K562 (cell line): ENCODE data around the gene ARID3A. TPM values are rescaled to one million over a fixed set of nuclear protein-coding genes. Genes with fewer than 3 reads are reported as not detected.

ENCODE experiments used
- BCL6 ChIP-seq: fragments of 250-450 bp; sonication (Bioruptor Pico); IDR thresholded peaks from 2 replicates; pipeline ENCODE4 v1.4.0; 2020
- BDP1 ChIP-seq: IDR thresholded peaks from 3 replicates; pipeline ENCODE4 v1.6.1; 2011; ENCODE audit not compliant: insufficient read length, insufficient read depth
- DNMT1 ChIP-seq: fragments of 450-650 bp; IDR thresholded peaks from 2 replicates; pipeline ENCODE4 v1.6.1; 2016; ENCODE audit warnings: antibody characterized with exemption, mild to moderate bottlenecking
- ELF1 ChIP-seq: fragments of 200-800 bp; sonication (Bioruptor generic); IDR thresholded peaks from 2 replicates; pipeline ENCODE4 v1.6.1; 2016; ENCODE audit warnings: missing genetic modification characterization, missing compliant biosample characterization
- HMGN3 ChIP-seq: IDR thresholded peaks from 2 replicates; pipeline ENCODE4 v1.6.1; 2011; ENCODE audit warnings: borderline replicate concordance, low read depth, mild to moderate bottlenecking, mixed read lengths, low read length; ENCODE audit not compliant: insufficient read length; ENCODE audit errors: extremely low read depth
- KDM5B ChIP-seq: fragments of 200-600 bp; sonication (generic); IDR thresholded peaks from 2 replicates; pipeline ENCODE4 v1.6.1; 2012; ENCODE audit warnings: low read depth, mild to moderate bottlenecking, moderate library complexity, low read length, control low read depth, inconsistent platforms; ENCODE audit not compliant: insufficient replicate concordance
- MTF1 ChIP-seq: fragments of 250-450 bp; sonication (Bioruptor Pico); IDR thresholded peaks from 2 replicates; pipeline ENCODE4 v1.9.0; 2021; ENCODE audit warnings: moderate library complexity, mild to moderate bottlenecking, inconsistent platforms, borderline replicate concordance
- NFE2L1 ChIP-seq: fragments of 450-650 bp; IDR thresholded peaks from 2 replicates; pipeline ENCODE4 v1.6.1; 2016; ENCODE audit warnings: missing genetic modification characterization, low read depth, mild to moderate bottlenecking, missing compliant biosample characterization, moderate library complexity, borderline replicate concordance
- PHF21A ChIP-seq: fragments of 450-650 bp; IDR thresholded peaks from 2 replicates; pipeline ENCODE4 v1.6.1; 2017; ENCODE audit warnings: low read depth, borderline replicate concordance
- POLR2A ChIP-seq: fragments of 450-650 bp; conservative IDR thresholded peaks from 2 replicates; pipeline ENCODE4 v1.6.1; 2016
- POLR2B ChIP-seq: fragments of 450-650 bp; IDR thresholded peaks from 2 replicates; pipeline ENCODE4 v1.6.1; 2018; ENCODE audit warnings: low read depth; ENCODE audit not compliant: partially characterized antibody
- POLR3G ChIP-seq: IDR thresholded peaks from 2 replicates; pipeline ENCODE4 v1.6.1; 2011; ENCODE audit not compliant: insufficient read length, insufficient replicate concordance; ENCODE audit errors: extremely low read depth
- RAD21 ChIP-seq, 2 experiments: fragments of 250-450 bp in 1 of 2; fragments of 450-650 bp in 1 of 2; sonication (Bioruptor Pico) in 1 of 2; formaldehyde crosslinking in 1 of 2; IDR thresholded peaks in 1 of 2; conservative IDR thresholded peaks in 1 of 2; 2 replicates each; pipeline versions ENCODE4 v1.4.0 to v1.8.0; 2020 to 2022; ENCODE audit warnings: mild to moderate bottlenecking in 2 of 2, moderate library complexity in 1 of 2
- SAP30 ChIP-seq: fragments of 200-600 bp; sonication (generic); IDR thresholded peaks from 2 replicates; pipeline ENCODE4 v1.6.1; 2012; ENCODE audit warnings: borderline replicate concordance, low read depth, mild to moderate bottlenecking, moderate library complexity, low read length, control low read depth, inconsistent platforms; ENCODE audit not compliant: insufficient read depth, poor library complexity, severe bottlenecking
- TEAD4 ChIP-seq, 2 experiments: sonication (generic) in 1 of 2; formaldehyde crosslinking in 1 of 2; IDR thresholded peaks; 2 replicates each; pipeline versions ENCODE4 v1.6.1 to v1.8.0; 2012 to 2022; ENCODE audit warnings: borderline replicate concordance in 1 of 2, inconsistent platforms in 1 of 2, low read length in 1 of 2, mild to moderate bottlenecking in 1 of 2, missing genetic modification reagents in 1 of 2
- XRCC4 ChIP-seq: IDR thresholded peaks from one replicate; pipeline ENCODE4 v1.6.1; 2011; ENCODE audit not compliant: insufficient read depth, insufficient read length; ENCODE audit errors: extremely low read depth
- ZKSCAN1 ChIP-seq: fragments of 150-350 bp; IDR thresholded peaks from 2 replicates; pipeline ENCODE4 v1.6.1; 2016; ENCODE audit warnings: low read depth, low read length
- ZNF174 ChIP-seq: fragments of 250-450 bp; sonication (Bioruptor Pico); IDR thresholded peaks from 2 replicates; pipeline ENCODE4 v1.4.0; 2020; ENCODE audit warnings: mild to moderate bottlenecking
- ZNF197 ChIP-seq: fragments of 200-800 bp; sonication (Bioruptor generic); IDR thresholded peaks from 2 replicates; pipeline ENCODE4 v1.6.1; 2016; ENCODE audit warnings: low read depth, missing genetic modification characterization, missing compliant biosample characterization
- ZNF263 ChIP-seq: sonication (generic); formaldehyde crosslinking; IDR thresholded peaks from 2 replicates; pipeline ENCODE4 v1.8.0; 2022; ENCODE audit warnings: mild to moderate bottlenecking, missing genetic modification reagents, borderline replicate concordance
- ZNF583 ChIP-seq: fragments of 250-450 bp; sonication (Bioruptor Pico); IDR thresholded peaks from 2 replicates; pipeline ENCODE4 v1.4.0; 2020
- ZNF589 ChIP-seq: fragments of 200-800 bp; sonication (Bioruptor generic); IDR thresholded peaks from 2 replicates; pipeline ENCODE4 v1.6.1; 2016; ENCODE audit warnings: low read depth, missing genetic modification characterization, missing compliant biosample characterization
- ZNF695 ChIP-seq: fragments of 450-650 bp; formaldehyde crosslinking; IDR thresholded peaks from 2 replicates; pipeline ENCODE4 v1.4.0; 2020; ENCODE audit warnings: mild to moderate bottlenecking, moderate library complexity
- polyA plus RNA-seq, 8 experiments: library from polyadenylated mRNA; depleted of rRNA in 4 of 8; stranded (reverse) in 5 of 8; unstranded in 3 of 8; fragments of >200 nt; fragmentation: Nextera tagmentation in 2 of 8; fragmentation: Illumina TruSeq in 1 of 8; extraction: Ambion mirVana in 2 of 8; extraction: Trizol in 1 of 8; gene quantifications; 2 replicates each; pipeline versions ENCODE4 v1.2.1 to v1.2.3, GENCODE V29; 2011 to 2014; ENCODE audit warnings: inconsistent platforms in 1 of 8, missing spikeins in 1 of 8
- total RNA-seq, 7 experiments: library from RNA; depleted of rRNA in 6 of 7; stranded (reverse); fragments of >200 nt in 6 of 7; fragmentation: Illumina TruSeq in 2 of 7; extraction: Trizol in 2 of 7; gene quantifications; 2 replicates each; pipeline versions ENCODE4 v1.2.1 to v1.2.3, GENCODE V29; 2011 to 2021; ENCODE audit warnings: low replicate concordance in 1 of 7
- TF ChIP-seq, protein P1 (sequence below): fragments of 450-650 bp; IDR thresholded peaks from 2 replicates; pipeline ENCODE4 v1.6.1; 2016
- TF ChIP-seq, protein P2 (sequence below): sonication (generic); formaldehyde crosslinking; IDR thresholded peaks from 2 replicates; pipeline ENCODE4 v1.8.1; 2023; ENCODE audit warnings: mild to moderate bottlenecking, missing genetic modification reagents
- TF ChIP-seq, protein P3 (sequence below): fragments of 450-650 bp; formaldehyde crosslinking; IDR thresholded peaks from 2 replicates; pipeline ENCODE4 v1.4.0; 2020; ENCODE audit warnings: mild to moderate bottlenecking, moderate library complexity

ARID3A gene
- total and polyA plus RNA-seq, 9 of the 15 experiments (the other 6 are each of a cell fraction or from before 2014, with no cell fraction given) = 1.4 to 118 (median 31.2) TPM

DNA sequence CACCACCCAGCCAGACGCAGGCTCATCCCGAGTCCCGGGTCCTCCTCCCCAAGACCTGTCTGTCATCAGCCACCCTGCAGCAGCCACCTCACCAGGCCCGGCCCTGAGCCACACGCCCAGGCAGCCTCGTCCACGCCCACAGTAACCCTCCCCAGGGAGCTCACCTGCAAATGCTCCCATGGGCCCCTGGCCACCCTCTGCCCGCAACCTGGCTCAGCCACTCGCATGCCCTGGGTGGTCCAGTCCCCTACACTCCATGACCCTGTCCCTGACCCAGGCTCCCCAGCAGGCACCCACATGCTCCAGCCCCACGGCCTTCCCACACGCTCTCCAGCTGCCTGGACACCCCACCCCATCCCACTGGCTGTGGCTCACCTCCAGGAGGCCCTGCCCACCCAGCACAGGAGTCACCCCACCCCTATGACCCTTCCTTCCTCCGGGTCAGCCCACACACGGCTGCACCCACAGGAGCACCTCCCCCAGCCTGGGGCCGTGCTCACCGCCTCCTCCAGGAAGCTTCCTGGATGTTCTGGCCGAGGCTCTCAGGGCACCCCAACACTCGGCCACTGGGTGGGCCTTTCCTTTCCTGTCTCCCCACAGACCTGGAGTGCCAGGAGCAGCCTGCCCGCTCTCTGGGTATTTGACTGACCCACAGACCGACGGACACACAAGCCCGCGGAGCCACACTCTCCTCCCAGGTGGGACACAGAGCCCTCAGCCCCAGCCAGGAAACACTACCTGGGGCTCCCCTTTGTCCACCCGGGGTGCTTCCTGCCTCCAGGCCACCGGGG lies 91.5 kb downstream of the ARID3A start (continued):
- TF ChIP-seq, protein P1, sequence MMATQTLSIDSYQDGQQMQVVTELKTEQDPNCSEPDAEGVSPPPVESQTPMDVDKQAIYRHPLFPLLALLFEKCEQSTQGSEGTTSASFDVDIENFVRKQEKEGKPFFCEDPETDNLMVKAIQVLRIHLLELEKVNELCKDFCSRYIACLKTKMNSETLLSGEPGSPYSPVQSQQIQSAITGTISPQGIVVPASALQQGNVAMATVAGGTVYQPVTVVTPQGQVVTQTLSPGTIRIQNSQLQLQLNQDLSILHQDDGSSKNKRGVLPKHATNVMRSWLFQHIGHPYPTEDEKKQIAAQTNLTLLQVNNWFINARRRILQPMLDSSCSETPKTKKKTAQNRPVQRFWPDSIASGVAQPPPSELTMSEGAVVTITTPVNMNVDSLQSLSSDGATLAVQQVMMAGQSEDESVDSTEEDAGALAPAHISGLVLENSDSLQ = peak; percentile 84
- TF ChIP-seq BDP1 (no peak), KDM5B (peak; percentile 51), TEAD4 (IDR thresholded peaks at IDR 0.05; ENCODE audit: low read length) (no peak), TEAD4 (CRISPR knock-in tag; IDR thresholded peaks at IDR 0.05; ENCODE audit: borderline replicate concordance) (no peak), ZNF583 (CRISPR knock-in tag) (no peak), PHF21A (no peak), ZKSCAN1 (no peak), POLR2A (peak; percentile 56; the same call in 1 of the 2 replicates), HMGN3 (no peak), MTF1 (CRISPR knock-in tag) (no peak), RAD21 (CRISPR knock-in tag; conservative IDR thresholded peaks at IDR 0.05 in 1 of 2, IDR thresholded peaks at IDR 0.05 in 1 of 2) (no peak), SAP30 (peak; percentile 35), POLR3G (no peak), ZNF174 (CRISPR knock-in tag) (no peak), POLR2B (peak; percentile 19), ELF1 (tag) (no peak), DNMT1 (no peak), BCL6 (no peak), ZNF695 (CRISPR knock-in tag) (no peak), XRCC4 (no peak), ZNF197 (CRISPR knock-in tag) (no peak), NFE2L1 (tag) (no peak), ZNF263 (CRISPR knock-in tag) (peak; percentile 86), ZNF589 (no peak)
- TF ChIP-seq, protein P2, sequence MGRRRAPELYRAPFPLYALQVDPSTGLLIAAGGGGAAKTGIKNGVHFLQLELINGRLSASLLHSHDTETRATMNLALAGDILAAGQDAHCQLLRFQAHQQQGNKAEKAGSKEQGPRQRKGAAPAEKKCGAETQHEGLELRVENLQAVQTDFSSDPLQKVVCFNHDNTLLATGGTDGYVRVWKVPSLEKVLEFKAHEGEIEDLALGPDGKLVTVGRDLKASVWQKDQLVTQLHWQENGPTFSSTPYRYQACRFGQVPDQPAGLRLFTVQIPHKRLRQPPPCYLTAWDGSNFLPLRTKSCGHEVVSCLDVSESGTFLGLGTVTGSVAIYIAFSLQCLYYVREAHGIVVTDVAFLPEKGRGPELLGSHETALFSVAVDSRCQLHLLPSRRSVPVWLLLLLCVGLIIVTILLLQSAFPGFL (CRISPR knock-in tag) = no peak
- TF ChIP-seq, protein P3, sequence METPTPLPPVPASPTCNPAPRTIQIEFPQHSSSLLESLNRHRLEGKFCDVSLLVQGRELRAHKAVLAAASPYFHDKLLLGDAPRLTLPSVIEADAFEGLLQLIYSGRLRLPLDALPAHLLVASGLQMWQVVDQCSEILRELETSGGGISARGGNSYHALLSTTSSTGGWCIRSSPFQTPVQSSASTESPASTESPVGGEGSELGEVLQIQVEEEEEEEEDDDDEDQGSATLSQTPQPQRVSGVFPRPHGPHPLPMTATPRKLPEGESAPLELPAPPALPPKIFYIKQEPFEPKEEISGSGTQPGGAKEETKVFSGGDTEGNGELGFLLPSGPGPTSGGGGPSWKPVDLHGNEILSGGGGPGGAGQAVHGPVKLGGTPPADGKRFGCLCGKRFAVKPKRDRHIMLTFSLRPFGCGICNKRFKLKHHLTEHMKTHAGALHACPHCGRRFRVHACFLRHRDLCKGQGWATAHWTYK = no peak
